A673 (cell line): ENCODE measurements around the gene POMP.

Source experiments
- EZH2 ChIP-seq: fragments of 200-600 bp; sonication (generic); IDR thresholded peaks from 2 replicates; pipeline ENCODE4 v1.6.1; 2017; ENCODE audit warnings: borderline replicate concordance, low read depth, mild to moderate bottlenecking, mixed read lengths, antibody characterized with exemption, low read length; ENCODE audit not compliant: poor library complexity, severe bottlenecking
- TF ChIP-seq, protein P1 (sequence below): fragments of 300-800, 200-600 bp; sonication (generic); conservative IDR thresholded peaks from 2 replicates; pipeline ENCODE4 v1.5.1; 2017; ENCODE audit warnings: low read depth, mild to moderate bottlenecking, antibody characterized with exemption, low read length, moderate library complexity, mixed read lengths

DNA sequence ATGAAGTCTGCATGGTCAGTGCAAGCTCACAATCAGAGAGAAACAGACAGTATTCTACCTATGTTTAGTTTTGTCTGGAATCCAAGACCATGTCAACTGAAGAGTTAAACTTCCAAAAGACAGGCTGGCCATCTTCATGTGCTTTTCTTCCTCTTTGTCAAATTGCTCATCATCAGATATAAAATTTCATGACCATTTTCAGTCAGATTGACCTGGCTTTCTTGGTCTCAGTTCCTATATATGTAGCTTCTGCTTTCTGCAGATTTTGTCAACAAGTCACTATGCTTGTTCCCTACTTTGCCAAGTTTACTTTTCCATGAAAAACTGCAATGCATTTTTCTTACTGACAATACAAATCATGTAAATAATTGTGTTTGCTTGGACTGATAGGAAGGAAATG, 46.0 kb downstream of the POMP start:
- TF ChIP-seq, protein P1, sequence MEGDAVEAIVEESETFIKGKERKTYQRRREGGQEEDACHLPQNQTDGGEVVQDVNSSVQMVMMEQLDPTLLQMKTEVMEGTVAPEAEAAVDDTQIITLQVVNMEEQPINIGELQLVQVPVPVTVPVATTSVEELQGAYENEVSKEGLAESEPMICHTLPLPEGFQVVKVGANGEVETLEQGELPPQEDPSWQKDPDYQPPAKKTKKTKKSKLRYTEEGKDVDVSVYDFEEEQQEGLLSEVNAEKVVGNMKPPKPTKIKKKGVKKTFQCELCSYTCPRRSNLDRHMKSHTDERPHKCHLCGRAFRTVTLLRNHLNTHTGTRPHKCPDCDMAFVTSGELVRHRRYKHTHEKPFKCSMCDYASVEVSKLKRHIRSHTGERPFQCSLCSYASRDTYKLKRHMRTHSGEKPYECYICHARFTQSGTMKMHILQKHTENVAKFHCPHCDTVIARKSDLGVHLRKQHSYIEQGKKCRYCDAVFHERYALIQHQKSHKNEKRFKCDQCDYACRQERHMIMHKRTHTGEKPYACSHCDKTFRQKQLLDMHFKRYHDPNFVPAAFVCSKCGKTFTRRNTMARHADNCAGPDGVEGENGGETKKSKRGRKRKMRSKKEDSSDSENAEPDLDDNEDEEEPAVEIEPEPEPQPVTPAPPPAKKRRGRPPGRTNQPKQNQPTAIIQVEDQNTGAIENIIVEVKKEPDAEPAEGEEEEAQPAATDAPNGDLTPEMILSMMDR, result no peak
- no peak for TF ChIP-seq EZH2
